Peyer's patch (tissue), 4 donors: ENCODE results near the gene CEMIP.

Experiments used
- POLR2A ChIP-seq, 2 donors: fragments of 450-650 bp; IDR thresholded peaks; one replicate each; pipeline ENCODE4 v1.5.1; 2017; ENCODE audit warnings: antibody characterized with exemption in 2 of 2, mild to moderate bottlenecking in 2 of 2, moderate library complexity in 2 of 2
- TF ChIP-seq, protein P1 (sequence below), 6 experiments: fragments of 450-650 bp in 4 of 6; fragments of 200-600 bp in 2 of 6; sonication (generic) in 1 of 6; IDR thresholded peaks; one replicate each; pipeline ENCODE4 v1.5.1; 2017 to 2019; ENCODE audit warnings: antibody characterized with exemption in 6 of 6, mild to moderate bottlenecking in 3 of 6, moderate library complexity in 1 of 6

DNA sequence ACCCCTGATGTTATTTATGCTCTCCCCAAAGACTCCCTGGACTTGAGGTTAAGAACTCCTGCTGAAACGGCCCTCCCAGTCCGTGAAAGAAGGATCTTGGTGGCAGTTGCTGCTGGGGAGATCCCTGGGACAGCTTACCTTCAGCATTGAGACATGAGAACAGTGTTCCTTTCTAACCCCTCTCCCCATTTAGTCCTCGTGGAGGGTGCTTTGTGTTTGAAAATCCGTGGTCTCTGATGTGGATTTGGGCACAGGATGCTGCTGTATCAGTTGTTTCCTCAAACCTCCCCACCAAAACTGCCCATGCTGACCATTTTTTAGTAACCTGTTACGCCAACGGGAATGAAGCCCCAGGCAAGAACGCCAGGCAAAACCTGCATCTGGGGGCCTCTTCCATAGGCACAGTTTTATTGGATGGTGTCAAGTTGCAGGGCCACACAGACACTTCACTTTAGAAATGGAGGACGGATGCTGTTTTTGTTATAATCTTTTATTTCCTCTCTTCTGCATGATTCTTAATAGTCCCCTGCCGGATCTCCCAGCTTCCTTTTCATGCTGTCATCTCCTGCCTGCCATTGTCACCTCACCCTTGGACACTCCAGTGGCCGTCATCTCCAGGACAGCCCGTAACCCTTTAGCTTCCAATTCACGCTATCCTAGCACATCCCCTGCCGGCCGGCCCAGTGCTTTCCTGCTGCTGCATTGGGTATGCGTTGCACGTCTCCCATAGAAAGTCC is 31.7 kb upstream of the CEMIP start:
- TF ChIP-seq, protein P1, sequence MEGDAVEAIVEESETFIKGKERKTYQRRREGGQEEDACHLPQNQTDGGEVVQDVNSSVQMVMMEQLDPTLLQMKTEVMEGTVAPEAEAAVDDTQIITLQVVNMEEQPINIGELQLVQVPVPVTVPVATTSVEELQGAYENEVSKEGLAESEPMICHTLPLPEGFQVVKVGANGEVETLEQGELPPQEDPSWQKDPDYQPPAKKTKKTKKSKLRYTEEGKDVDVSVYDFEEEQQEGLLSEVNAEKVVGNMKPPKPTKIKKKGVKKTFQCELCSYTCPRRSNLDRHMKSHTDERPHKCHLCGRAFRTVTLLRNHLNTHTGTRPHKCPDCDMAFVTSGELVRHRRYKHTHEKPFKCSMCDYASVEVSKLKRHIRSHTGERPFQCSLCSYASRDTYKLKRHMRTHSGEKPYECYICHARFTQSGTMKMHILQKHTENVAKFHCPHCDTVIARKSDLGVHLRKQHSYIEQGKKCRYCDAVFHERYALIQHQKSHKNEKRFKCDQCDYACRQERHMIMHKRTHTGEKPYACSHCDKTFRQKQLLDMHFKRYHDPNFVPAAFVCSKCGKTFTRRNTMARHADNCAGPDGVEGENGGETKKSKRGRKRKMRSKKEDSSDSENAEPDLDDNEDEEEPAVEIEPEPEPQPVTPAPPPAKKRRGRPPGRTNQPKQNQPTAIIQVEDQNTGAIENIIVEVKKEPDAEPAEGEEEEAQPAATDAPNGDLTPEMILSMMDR (IDR thresholded peaks at IDR 0.05), result no peak
- TF ChIP-seq POLR2A (IDR thresholded peaks at IDR 0.05), result no peak
